AG04449 (cell line): Measurements from ENCODE around the gene TAS2R3.
"Not testable (repeated sequence)": the region's sequence is repeated elsewhere in the genome, so short reads cannot be mapped to it uniquely, and the experiment has no call there.

Experiments used
- CTCF ChIA-PET: fragments of 350-600 bp; formaldehyde crosslinking; extraction: SDS; loops from one replicate; lab custom pipeline; 2021; ENCODE audit warnings: antibody characterized with exemption; lab: Yijun Ruan, JAX
- POLR2A ChIA-PET: fragments of 400-600, 350-600 bp; formaldehyde crosslinking; extraction: SDS; loops from one replicate; lab custom pipeline; 2020; ENCODE audit warnings: antibody characterized with exemption, inconsistent platforms; lab: Yijun Ruan, JAX
- DNase-seq: peaks from one replicate; pipeline ENCODE4 v3.0.0-alpha.2; 2010; ENCODE audit warnings: low read depth, low spot score
- H3K4me3 ChIP-seq: 2 replicates; pipeline ENCODE4 v1.5.1; 2011; ENCODE audit warnings: low read depth, mild to moderate bottlenecking, control low read depth, low read length
- TF ChIP-seq, protein P1 (sequence below): IDR thresholded peaks from one replicate; pipeline ENCODE4 v1.5.1; 2011; ENCODE audit warnings: mild to moderate bottlenecking, moderate library complexity, low read length, control low read depth, inconsistent platforms; ENCODE audit not compliant: insufficient read depth; ENCODE audit errors: missing control alignments

The TAS2R3 gene

DNA sequence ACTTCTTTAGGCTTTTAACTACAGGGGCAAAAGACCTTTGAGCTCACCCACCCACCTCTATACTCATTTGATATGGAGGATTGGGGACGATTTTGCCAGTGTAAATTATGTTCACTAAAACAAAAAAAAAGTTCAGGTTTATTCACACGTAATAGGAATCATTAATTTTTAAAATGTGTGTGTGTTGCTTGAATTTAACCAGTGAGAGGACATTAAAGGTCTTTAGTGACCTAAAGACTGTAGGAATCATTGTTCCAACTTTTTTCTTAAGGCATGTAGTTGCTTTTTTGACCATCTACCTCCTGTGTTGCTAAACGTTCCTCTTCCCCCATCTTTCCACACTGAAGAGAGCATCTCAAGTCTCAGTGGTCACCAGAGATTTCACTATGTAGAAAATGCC is 24.6 kb upstream of the TAS2R3 start:
- H3K4me3 ChIP-seq: peak overlapping the region; percentile 99
- DNase-seq: no peak
- TF ChIP-seq, protein P1, sequence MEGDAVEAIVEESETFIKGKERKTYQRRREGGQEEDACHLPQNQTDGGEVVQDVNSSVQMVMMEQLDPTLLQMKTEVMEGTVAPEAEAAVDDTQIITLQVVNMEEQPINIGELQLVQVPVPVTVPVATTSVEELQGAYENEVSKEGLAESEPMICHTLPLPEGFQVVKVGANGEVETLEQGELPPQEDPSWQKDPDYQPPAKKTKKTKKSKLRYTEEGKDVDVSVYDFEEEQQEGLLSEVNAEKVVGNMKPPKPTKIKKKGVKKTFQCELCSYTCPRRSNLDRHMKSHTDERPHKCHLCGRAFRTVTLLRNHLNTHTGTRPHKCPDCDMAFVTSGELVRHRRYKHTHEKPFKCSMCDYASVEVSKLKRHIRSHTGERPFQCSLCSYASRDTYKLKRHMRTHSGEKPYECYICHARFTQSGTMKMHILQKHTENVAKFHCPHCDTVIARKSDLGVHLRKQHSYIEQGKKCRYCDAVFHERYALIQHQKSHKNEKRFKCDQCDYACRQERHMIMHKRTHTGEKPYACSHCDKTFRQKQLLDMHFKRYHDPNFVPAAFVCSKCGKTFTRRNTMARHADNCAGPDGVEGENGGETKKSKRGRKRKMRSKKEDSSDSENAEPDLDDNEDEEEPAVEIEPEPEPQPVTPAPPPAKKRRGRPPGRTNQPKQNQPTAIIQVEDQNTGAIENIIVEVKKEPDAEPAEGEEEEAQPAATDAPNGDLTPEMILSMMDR: no peak
- ChIA-PET POLR2A (no interaction called here), CTCF (interaction anchor here (1.1 to 5.3 kb wide), 7 partner anchors 8 to 723 kb away, joined by 5 to 43 read pairs (median 17); partner anchors contain the start of genes DENND11 and WEE2)

DNA sequence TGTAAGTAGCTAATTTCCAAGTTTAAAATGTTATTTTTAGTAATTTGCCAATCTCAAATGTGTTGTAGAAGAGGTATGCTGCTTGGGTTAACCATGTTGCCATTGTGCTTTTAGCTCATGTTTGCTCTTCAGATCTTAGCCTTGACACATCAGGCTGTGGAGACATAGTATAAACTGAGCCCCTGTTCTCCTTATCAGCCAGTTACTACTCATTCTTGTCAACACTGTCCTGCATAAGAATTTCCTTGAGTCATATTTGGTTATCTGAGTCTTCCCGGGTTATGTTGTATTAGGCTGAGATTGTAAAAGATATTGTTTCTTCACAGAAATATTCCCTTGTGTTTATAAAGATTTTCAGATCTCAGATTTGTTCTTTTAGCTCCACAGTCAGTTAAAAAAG is 21.7 kb upstream of the TAS2R3 start:
- TF ChIP-seq, protein P1: no peak
- DNase-seq: no peak
- H3K4me3 ChIP-seq: no peak overlapping the region
- ChIA-PET CTCF (interaction anchor here (1.5 kb wide), 1 partner anchor 87 kb away, joined by 3 read pairs; no protein-coding TSS in a partner anchor), POLR2A (no interaction called here)

- ChIA-PET CTCF (no interaction called here), POLR2A (no interaction called here)
- TF ChIP-seq, protein P1: no peak
- no peak for DNase-seq
- no peak overlapping the region for H3K4me3 ChIP-seq
Measured at GRCh38 chr7:141744131-141744530, 19.8 kb upstream of the TAS2R3 start.

GRCh38 chr7:141748396-141748795 is 15.5 kb upstream of the TAS2R3 start:
- DNase-seq: no peak
- ChIA-PET POLR2A (no interaction called here), CTCF (interaction anchor here (0.9 to 3.4 kb wide), 3 partner anchors 8 to 37 kb away, joined by 3 to 17 read pairs (median 3); partner anchors contain the start of gene SSBP1)
- TF ChIP-seq, protein P1: no peak
- no peak overlapping the region for H3K4me3 ChIP-seq

DNA sequence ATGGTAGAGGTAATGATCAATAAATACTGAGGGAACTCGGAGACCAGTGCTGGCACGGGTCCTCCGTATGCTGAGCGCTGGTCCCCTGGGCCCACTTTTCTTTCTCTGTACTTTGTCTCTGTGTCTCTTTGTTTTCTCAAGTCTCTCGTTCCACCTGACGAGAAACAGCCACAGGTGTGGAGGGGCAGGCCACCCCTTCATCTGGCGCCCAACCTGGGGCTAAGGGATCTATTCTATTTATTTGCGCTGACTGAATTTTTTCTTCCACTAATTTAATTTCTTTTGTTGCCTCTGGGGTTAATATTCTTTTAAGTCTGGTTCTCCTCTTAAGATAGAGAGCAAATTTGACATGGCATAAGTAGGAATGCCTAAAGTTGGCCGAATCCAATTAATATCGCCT is 12.0 kb upstream of the TAS2R3 start:
- H3K4me3 ChIP-seq, POLR2A ChIA-PET, CTCF ChIA-PET, DNase-seq: not testable (repeated sequence)

- H3K4me3 ChIP-seq: no peak overlapping the region
- no peak for DNase-seq
- CTCF ChIA-PET: no interaction called here
- TF ChIP-seq, protein P1: no peak
- POLR2A ChIA-PET: no interaction called here
Measured at GRCh38 chr7:141752634-141753033, 11.3 kb upstream of the TAS2R3 start.

GRCh38 chr7:141754939-141755338 is 9.0 kb upstream of the TAS2R3 start:
- ChIA-PET CTCF (interaction anchor here (1.3 kb wide), 1 partner anchor 29 kb away, joined by 4 read pairs; no protein-coding TSS in a partner anchor), POLR2A (no interaction called here)
- H3K4me3 ChIP-seq: no peak overlapping the region
- TF ChIP-seq, protein P1: peak; percentile 21
- DNase-seq: no peak

GRCh38 chr7:141770083-141770583 is 6.2 kb downstream of the TAS2R3 start:
- DNase-seq, H3K4me3 ChIP-seq, POLR2A ChIA-PET: not testable (repeated sequence)
- CTCF ChIA-PET: interaction anchor here (1.5 kb wide), 1 partner anchor 16 kb away, joined by 6 read pairs; no protein-coding TSS in a partner anchor
